GM19043 (cell line): ENCODE results near the gene MPRIP.

Experiments used
- ATAC-seq: cut with Tn5 transposase; IDR thresholded peaks from one replicate; pipeline ENCODE4 v1.9.1; 2021; ENCODE audit warnings: low read depth; ENCODE audit not compliant: unreplicated experiment

Gene MPRIP

DNA sequence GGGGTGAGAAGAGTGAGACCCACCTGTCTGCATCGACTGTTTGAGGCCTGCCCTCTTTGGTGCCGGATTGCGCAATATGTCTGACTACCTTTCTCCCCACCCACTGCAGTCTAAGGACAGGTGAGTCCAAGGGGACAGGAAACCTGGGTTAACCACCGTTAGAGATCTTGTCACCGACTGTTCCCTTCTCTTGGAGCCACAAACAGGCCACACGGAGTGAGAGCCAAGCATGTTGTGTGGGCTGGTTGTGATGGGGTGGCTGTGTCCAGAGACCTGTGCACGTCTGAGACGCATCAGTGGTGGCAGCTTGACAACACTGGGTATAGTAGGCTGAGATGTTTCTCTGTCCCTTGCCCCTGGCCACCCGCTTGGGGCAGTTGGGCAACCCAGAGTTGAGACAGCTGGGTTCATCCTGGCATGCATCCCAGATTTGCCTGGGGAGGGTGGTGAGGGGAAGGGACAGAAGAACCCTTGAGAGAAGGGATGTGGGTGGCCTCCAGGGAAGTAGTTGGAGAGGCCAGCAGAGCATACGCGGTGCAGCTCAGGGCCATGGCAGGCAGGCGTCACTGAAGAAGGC lies 21.4 kb downstream of the MPRIP start:
- ATAC-seq = no peak

- ATAC-seq = no peak
Observed at GRCh38 chr17:17064322-17064721, 22.1 kb downstream of the MPRIP start.

- ATAC-seq = no peak
Observed at GRCh38 chr17:17066021-17066420, 23.8 kb downstream of the MPRIP start.

- no peak for ATAC-seq
Observed at GRCh38 chr17:17067257-17067656, 25.0 kb downstream of the MPRIP start.

DNA sequence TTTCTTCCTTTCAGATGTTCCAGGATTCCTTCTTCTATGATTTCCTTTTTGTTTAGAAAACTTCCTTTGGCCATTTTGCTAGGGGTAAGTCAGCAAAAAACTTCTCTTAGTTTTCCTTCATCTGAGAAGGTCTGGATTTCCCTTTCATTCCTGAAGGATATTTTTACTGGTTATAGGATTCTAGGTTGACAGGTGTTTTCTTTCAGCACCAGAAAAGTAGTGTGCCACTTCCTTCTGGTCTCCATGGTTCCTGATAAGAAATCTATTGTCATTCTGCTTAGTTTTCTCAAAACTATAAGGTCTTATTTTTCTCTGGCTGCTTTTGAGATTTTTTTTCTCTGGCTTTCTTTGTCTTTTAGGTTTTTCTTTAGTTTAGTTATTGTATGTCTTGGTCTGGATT lies 27.6 kb downstream of the MPRIP start:
- no peak for ATAC-seq

DNA sequence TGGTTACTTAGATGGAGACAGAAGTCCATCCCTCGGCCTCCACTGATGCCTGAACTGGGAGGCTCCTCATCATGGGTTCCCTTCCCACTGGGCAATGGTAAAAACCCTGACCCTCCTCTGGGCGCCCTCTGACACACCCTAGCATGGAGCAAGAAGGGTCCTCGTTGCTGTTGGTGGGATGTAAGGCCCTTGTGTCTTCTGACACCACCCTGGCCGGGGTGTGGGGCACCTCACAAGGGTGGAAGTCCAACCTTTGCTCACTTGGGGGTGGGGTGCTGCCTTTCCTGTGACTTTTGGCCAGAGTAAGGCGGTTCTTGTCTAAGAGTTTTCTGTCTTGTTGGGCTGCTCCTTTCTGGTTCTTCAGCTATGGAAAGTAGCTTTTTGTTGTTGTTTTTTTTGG lies 28.7 kb downstream of the MPRIP start:
- no peak for ATAC-seq

DNA sequence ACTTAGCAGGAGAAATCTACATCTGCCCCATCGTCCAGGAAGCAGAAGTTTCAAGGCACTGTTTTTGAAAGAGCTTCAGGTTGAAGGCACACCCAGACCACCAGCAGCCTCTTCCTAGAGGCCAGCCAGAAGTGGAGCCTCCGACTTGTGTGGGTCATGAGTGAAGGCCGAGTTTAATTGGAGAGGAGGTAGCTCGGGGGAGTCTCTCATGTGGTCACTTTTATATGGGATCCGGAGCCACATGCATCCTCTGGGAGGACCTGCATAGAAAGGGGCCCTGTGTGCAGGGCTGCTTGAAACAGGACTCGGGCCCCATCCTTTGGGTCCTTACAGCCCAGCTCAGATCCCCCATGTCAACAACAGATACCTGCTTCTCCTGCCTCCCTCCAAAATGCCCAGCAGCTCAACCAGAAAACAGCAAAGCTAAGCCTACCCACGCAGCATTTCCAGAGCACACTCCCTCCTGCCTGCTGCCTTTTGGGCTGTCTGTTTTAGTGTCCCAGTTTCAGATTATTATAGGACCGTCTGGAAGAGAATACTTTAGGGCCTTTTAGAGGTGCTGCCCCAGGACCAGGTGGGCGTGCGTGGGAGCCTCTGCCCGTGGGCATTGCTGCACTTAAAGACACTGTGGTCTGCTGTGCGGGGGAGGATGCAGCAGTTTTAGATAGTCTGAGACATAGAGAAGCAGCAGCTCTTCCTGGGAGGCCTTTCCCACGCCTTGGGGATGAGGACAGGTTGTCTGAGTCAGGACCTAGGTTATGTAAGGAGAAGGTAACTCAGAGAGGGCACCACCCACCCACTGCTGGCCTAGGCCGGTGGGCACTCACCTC lies 29.5 kb downstream of the MPRIP start:
- no peak for ATAC-seq

DNA sequence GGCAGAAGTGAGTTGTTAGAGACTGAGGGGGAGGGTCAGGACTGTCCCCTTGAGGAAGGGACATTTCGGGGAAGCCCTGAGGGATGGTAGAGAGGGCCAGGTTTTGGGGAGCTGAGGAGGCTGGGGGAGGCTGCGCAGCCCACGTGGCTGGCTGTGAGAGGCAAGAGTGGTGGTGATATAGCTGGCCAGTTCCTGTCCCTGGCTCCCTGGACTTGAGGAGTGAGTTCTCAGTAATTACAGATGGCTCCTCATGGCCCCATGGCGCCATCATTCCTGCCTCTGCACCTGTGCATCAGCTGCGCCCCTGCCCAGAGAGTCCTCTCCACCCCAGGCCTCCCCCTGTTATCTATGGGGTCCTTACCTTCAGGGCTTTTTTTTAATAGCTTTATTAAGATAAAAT lies 30.3 kb downstream of the MPRIP start:
- no peak for ATAC-seq

GRCh38 chr17:17073030-17073564 lies 30.8 kb downstream of the MPRIP start:
- no peak for ATAC-seq

DNA sequence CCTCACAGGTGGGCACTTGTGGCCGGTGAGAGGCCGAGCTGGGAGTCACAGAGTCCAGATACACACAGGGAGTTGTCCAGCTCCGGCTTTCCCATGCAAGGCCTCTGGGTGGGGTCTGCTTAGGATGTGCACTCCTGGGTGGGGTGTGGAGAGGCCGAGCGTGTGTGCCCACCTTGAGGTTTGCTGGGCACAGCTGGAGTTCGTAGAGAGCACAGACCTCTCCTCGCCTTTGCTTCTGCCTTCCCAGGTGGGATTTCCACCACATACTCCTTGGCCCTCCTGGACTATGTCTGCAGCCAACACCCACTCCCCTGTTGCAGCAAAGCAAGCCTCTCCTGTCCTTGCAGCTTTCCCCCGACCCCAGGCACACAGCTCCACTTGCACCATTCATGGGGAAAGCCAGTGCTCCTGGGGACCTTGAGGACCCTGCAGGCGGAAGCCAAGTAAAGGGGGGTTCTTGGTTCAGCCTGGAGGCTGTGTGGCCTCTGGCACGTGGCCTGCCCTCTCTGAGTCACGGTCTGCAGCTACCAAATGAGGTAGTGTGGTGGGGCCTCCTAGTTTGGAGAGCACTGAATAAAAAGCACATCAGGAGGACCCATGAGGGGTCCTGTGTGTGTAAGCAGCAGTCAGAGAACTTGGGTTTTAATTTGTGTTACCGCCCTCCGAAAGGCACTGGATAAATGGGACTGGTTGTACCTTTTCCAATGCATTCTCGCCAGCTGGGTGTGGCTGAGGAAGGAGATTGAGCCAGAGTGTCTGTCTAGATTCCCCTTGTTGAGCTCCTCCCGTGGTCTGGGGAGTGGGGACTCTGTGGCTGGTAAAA lies 31.5 kb downstream of the MPRIP start:
- ATAC-seq = no peak

DNA sequence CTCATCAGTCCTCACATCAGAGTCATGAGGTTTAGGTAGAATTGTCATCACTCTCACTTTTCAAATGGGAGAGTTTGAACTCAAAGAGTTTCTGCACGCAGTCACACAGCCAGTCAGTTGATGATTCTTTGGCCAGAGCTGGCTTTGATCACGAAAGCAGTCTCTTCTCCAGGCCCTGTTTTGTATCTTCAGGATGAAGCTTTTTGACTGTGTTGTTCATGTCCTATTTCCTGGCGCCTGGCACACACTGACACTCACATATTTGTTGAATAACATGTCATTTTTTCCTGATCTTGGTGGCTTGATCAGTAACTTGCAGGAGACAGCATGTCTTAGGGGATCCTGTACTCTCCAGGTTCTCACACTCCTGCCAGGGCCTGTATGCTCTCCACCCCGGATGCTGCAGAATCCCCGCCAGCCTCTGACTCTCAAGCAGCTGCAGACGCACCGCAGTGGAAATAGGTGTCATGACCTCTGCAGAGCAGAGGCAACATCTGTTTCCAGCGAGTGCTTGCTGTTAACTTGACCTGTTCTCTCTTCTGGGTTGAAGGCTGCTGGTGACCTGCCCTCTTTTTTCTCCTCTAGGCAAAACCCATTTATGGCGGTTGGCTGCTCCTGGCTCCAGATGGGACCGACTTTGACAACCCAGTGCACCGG lies 33.0 kb downstream of the MPRIP start:
- ATAC-seq = no peak

DNA sequence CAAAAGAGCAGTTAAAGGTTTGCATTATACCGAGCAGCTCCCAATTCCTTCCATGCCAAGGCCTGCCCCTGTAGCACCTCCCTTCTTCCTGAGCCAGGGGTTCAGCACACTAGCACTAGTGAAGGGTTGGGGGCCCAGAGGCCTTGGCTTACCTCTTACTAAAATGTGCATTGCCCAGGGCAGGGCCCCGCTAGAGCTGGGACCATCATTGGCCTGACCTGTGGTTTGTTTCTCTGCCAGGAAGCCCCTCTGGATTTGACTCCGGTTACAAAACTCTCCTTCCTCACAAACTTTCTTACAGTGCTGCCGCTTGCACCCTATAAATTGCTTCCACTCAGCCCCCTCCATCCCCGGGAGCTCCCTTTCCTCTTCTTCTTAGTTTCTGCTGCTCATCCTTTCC lies 33.8 kb downstream of the MPRIP start:
- ATAC-seq = no peak

DNA sequence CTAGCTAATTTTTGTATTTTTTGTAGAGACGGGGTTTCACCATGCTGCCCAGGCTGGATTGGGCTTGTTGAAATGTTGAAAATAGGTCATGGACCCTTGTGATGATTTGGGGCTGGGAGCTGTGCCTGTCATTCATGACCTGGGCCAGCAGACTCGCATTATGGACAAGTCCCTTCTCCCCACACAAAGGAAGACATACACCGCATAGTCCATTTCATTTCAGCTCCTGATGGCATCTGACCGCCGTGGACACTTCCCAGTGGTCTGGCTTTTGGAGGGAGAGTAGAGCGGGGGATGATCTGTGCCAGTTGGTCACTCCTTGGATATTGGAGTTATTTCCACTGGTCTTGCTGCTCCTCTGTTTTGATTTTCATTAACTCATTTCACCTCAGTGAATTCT lies 34.8 kb downstream of the MPRIP start:
- ATAC-seq = no peak

GRCh38 chr17:17077861-17078732 lies 35.8 kb downstream of the MPRIP start:
- no peak for ATAC-seq

DNA sequence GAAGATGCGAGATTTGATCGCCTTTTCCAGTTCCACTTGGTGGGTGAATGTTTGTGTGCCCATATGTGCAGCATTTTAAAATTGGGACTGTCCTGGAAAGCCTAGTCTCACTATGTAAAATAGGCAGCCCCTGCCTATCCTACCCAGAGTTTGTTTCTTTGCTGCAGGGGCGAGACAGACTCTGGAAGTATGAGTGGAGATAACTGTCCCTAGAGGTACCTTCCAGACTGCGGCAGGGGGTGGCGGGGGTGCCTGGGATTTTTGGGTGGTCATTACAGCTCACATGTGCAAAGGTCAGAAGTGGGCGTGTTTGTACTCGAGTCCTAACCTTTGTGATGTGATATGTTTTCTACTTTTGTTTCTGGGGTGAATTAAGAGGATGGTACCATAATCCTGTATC lies 36.6 kb downstream of the MPRIP start:
- no peak for ATAC-seq

GRCh38 chr17:17079336-17079735 lies 37.1 kb downstream of the MPRIP start:
- no peak for ATAC-seq

GRCh38 chr17:17079761-17080160 lies 37.5 kb downstream of the MPRIP start:
- no peak for ATAC-seq

- no peak for ATAC-seq
Observed at GRCh38 chr17:17080181-17080631, 37.9 kb downstream of the MPRIP start.

- ATAC-seq = no peak
Observed at GRCh38 chr17:17080781-17081180, 38.5 kb downstream of the MPRIP start.
